Measurements from ENCODE around the gene FYN.

The FYN gene

GRCh38 chr6:111831408-111831807 is 41.8 kb downstream of the FYN start:
- H3K27me3 ChIP-seq (ENCODE audit: insufficient read depth, low read length), result no peaks in the 10 kb centered on the region
- H3K4me1 ChIP-seq (ENCODE audit: insufficient read depth, low read length), result no peaks in the 10 kb centered on the region
- no peaks in the 10 kb centered on the region for H3K9me3 ChIP-seq (ENCODE audit: low read length)
- no peak overlapping the region for H2AFZ ChIP-seq (ENCODE audit: low read depth, low read length)
- H3K4me3 ChIP-seq (ENCODE audit: low read length), result no peak overlapping the region
- H3K36me3 ChIP-seq (ENCODE audit: insufficient read depth, low read length), result peaks cover 49% of the 10 kb centered on the region

GRCh38 chr6:111829998-111830397 is 43.3 kb downstream of the FYN start:
- H3K9me3 ChIP-seq (ENCODE audit: low read length), result no peaks in the 10 kb centered on the region
- peaks cover 49% of the 10 kb centered on the region for H3K36me3 ChIP-seq (ENCODE audit: insufficient read depth, low read length)
- H3K4me3 ChIP-seq (ENCODE audit: low read length), result no peak overlapping the region
- H2AFZ ChIP-seq (ENCODE audit: low read depth, low read length), result no peak overlapping the region
- H3K4me1 ChIP-seq (ENCODE audit: insufficient read depth, low read length), result peaks cover under 1% of the 10 kb centered on the region
- no peaks in the 10 kb centered on the region for H3K27me3 ChIP-seq (ENCODE audit: insufficient read depth, low read length)

GRCh38 chr6:111829581-111829980 is 43.7 kb downstream of the FYN start:
- Histone ChIP-seq H3K9me3 (ENCODE audit: low read length) (no peaks in the 10 kb centered on the region), H3K4me3 (ENCODE audit: low read length) (no peak overlapping the region), H3K4me1 (ENCODE audit: insufficient read depth, low read length) (peaks cover 2% of the 10 kb centered on the region), H3K27me3 (ENCODE audit: insufficient read depth, low read length) (no peaks in the 10 kb centered on the region), H3K36me3 (ENCODE audit: insufficient read depth, low read length) (peaks cover 46% of the 10 kb centered on the region), H2AFZ (ENCODE audit: low read depth, low read length) (no peak overlapping the region)

GRCh38 chr6:111828809-111829208 is 44.4 kb downstream of the FYN start:
- Histone ChIP-seq H3K4me3 (ENCODE audit: low read length) (no peak overlapping the region), H3K9me3 (ENCODE audit: low read length) (no peaks in the 10 kb centered on the region), H3K36me3 (ENCODE audit: insufficient read depth, low read length) (peaks cover 43% of the 10 kb centered on the region), H3K4me1 (ENCODE audit: insufficient read depth, low read length) (peaks cover 2% of the 10 kb centered on the region), H2AFZ (ENCODE audit: low read depth, low read length) (no peak overlapping the region), H3K27me3 (ENCODE audit: insufficient read depth, low read length) (no peaks in the 10 kb centered on the region)

GRCh38 chr6:111825439-111826086 is 47.7 kb downstream of the FYN start:
- peaks cover 33% of the 10 kb centered on the region for H3K36me3 ChIP-seq (ENCODE audit: insufficient read depth, low read length)
- no peak overlapping the region for H2AFZ ChIP-seq (ENCODE audit: low read depth, low read length)

GRCh38 chr6:111824608-111825337 is 48.5 kb downstream of the FYN start:
- Histone ChIP-seq H3K9me3 (ENCODE audit: low read length) (no peaks in the 10 kb centered on the region), H3K36me3 (ENCODE audit: insufficient read depth, low read length) (peaks cover 25% of the 10 kb centered on the region), H3K4me3 (ENCODE audit: low read length) (no peak overlapping the region), H2AFZ (ENCODE audit: low read depth, low read length) (no peak overlapping the region), H3K27me3 (ENCODE audit: insufficient read depth, low read length) (no peaks in the 10 kb centered on the region), H3K4me1 (ENCODE audit: insufficient read depth, low read length) (peaks cover 2% of the 10 kb centered on the region)

More at GRCh38 chr6:111825439-111826086, 47.7 kb downstream of the FYN start:
- Histone ChIP-seq H3K4me3 (ENCODE audit: low read length) (no peak overlapping the region), H3K9me3 (ENCODE audit: low read length) (no peaks in the 10 kb centered on the region), H3K4me1 (ENCODE audit: insufficient read depth, low read length) (peaks cover 2% of the 10 kb centered on the region), H3K27me3 (ENCODE audit: insufficient read depth, low read length) (no peaks in the 10 kb centered on the region)

- no peak overlapping the region for H2AFZ ChIP-seq (ENCODE audit: low read depth, low read length)
- H3K36me3 ChIP-seq (ENCODE audit: insufficient read depth, low read length), result peaks cover 22% of the 10 kb centered on the region
- H3K4me1 ChIP-seq (ENCODE audit: insufficient read depth, low read length), result peaks cover 2% of the 10 kb centered on the region
- H3K9me3 ChIP-seq (ENCODE audit: low read length), result no peaks in the 10 kb centered on the region
- H3K4me3 ChIP-seq (ENCODE audit: low read length), result no peak overlapping the region
- no peaks in the 10 kb centered on the region for H3K27me3 ChIP-seq (ENCODE audit: insufficient read depth, low read length)
These were observed 49.2 kb downstream of the FYN start for GRCh38 chr6:111823831-111824607.

GRCh38 chr6:111823012-111823411 is 50.2 kb downstream of the FYN start:
- Histone ChIP-seq H3K9me3 (ENCODE audit: low read length) (no peaks in the 10 kb centered on the region), H3K4me3 (ENCODE audit: low read length) (no peak overlapping the region), H3K27me3 (ENCODE audit: insufficient read depth, low read length) (no peaks in the 10 kb centered on the region), H3K36me3 (ENCODE audit: insufficient read depth, low read length) (peaks cover 23% of the 10 kb centered on the region), H3K4me1 (ENCODE audit: insufficient read depth, low read length) (peaks cover 2% of the 10 kb centered on the region), H2AFZ (ENCODE audit: low read depth, low read length) (no peak overlapping the region)

- Histone ChIP-seq H3K36me3 (ENCODE audit: insufficient read depth, low read length) (peaks cover 14% of the 10 kb centered on the region), H3K4me3 (ENCODE audit: low read length) (no peak overlapping the region), H3K4me1 (ENCODE audit: insufficient read depth, low read length) (no peaks in the 10 kb centered on the region), H2AFZ (ENCODE audit: low read depth, low read length) (no peak overlapping the region), H3K27me3 (ENCODE audit: insufficient read depth, low read length) (no peaks in the 10 kb centered on the region), H3K9me3 (ENCODE audit: low read length) (no peaks in the 10 kb centered on the region)
These were observed 53.8 kb downstream of the FYN start for GRCh38 chr6:111819458-111819857.

GRCh38 chr6:111818539-111819226 is 54.6 kb downstream of the FYN start:
- H3K36me3 ChIP-seq (ENCODE audit: insufficient read depth, low read length), result peaks cover 18% of the 10 kb centered on the region
- no peak overlapping the region for H2AFZ ChIP-seq (ENCODE audit: low read depth, low read length)
- H3K4me3 ChIP-seq (ENCODE audit: low read length), result no peak overlapping the region
- H3K27me3 ChIP-seq (ENCODE audit: insufficient read depth, low read length), result no peaks in the 10 kb centered on the region
- no peaks in the 10 kb centered on the region for H3K9me3 ChIP-seq (ENCODE audit: low read length)
- H3K4me1 ChIP-seq (ENCODE audit: insufficient read depth, low read length), result no peaks in the 10 kb centered on the region

GRCh38 chr6:111817451-111818120 is 55.7 kb downstream of the FYN start:
- peaks cover 26% of the 10 kb centered on the region for H3K36me3 ChIP-seq (ENCODE audit: insufficient read depth, low read length)
- H3K4me1 ChIP-seq (ENCODE audit: insufficient read depth, low read length), result no peaks in the 10 kb centered on the region
- H3K27me3 ChIP-seq (ENCODE audit: insufficient read depth, low read length), result no peaks in the 10 kb centered on the region
- H3K9me3 ChIP-seq (ENCODE audit: low read length), result no peaks in the 10 kb centered on the region
- no peak overlapping the region for H3K4me3 ChIP-seq (ENCODE audit: low read length)
- H2AFZ ChIP-seq (ENCODE audit: low read depth, low read length), result no peak overlapping the region

- Histone ChIP-seq H3K9me3 (ENCODE audit: low read length) (no peaks in the 10 kb centered on the region), H3K27me3 (ENCODE audit: insufficient read depth, low read length) (no peaks in the 10 kb centered on the region), H2AFZ (ENCODE audit: low read depth, low read length) (no peak overlapping the region), H3K4me1 (ENCODE audit: insufficient read depth, low read length) (no peaks in the 10 kb centered on the region), H3K36me3 (ENCODE audit: insufficient read depth, low read length) (peaks cover 45% of the 10 kb centered on the region), H3K4me3 (ENCODE audit: low read length) (no peak overlapping the region)
These were observed 59.5 kb downstream of the FYN start for GRCh38 chr6:111813677-111814310.

Measured in neuron (in vitro differentiated cells).